ENCODE results near the gene SLC3A2. TPM values are rescaled to one million over a fixed set of nuclear protein-coding genes. Genes with fewer than 3 reads are reported as not detected.

SLC3A2 gene
- total and polyA plus RNA-seq, 2 of the 13 experiments (the other 11 are each of a cell fraction or from before 2014, with no cell fraction given), result 213 to 226 TPM

DNA sequence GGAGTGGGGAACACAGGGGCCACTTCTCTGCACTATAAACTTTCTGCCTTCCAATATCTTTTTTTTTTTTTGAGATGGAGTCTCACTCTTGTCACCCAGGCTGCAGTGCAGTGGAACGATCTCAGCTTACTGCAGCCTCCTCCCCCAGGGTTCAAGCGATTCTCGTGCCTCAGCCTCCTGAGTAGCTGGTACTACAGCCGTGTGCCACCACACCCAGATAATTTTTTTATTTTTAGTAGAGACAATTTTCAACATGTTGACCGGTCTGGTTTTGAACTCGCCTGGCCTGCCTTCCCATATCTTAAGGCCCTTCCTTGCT lies 1.7 kb downstream of the SLC3A2 start:
- Histone ChIP-seq H3K27ac (ENCODE audit: extremely low read length, insufficient read depth, low read length) (peak overlapping the region; percentile 93), H3K9ac (ENCODE audit: insufficient read depth, low read depth, low read length) (peak overlapping the region; percentile 92), H3K79me2 (ENCODE audit: insufficient read depth, low read length) (peaks cover 61% of the 10 kb centered on the region), H3K27me3 (ENCODE audit: control insufficient read depth in 1 of 2, insufficient read depth in 2 of 2, low read length in 2 of 2) (no peaks in the 10 kb centered on the region; a peak in 1 of 5 replicates), H3K9me3 (ENCODE audit: low read length) (no peaks in the 10 kb centered on the region), H2AFZ (ENCODE audit: low read length) (no peak overlapping the region), H3K4me3 (replicated peaks in 1 of 3; ENCODE audit: insufficient read depth in 1 of 3, low read depth in 2 of 3, low read length in 3 of 3) (peak overlapping the region; percentile 92 to 99 (median 94)), H3K4me2 (ENCODE audit: low read depth, low read length) (peak overlapping the region; percentile 81), H3K36me3 (replicated peaks in 1 of 2; ENCODE audit: control insufficient read depth in 1 of 2, insufficient read depth in 2 of 2, low read length in 2 of 2) (peaks cover 26 to 70% of the 10 kb centered on the region in 2 experiments), H4K20me1 (ENCODE audit: insufficient read depth, low read length) (peaks cover 19% of the 10 kb centered on the region; the same call in 1 of the 2 replicates), H3K4me1 (ENCODE audit: insufficient read depth, low read length) (peaks cover 69% of the 10 kb centered on the region)
- FAIRE-seq (no peak), DNase-seq (ENCODE audit: low spot score) (no peak), ATAC-seq (no peak)
- in situ Hi-C loops (cut with HindIII; ENCODE audit: extremely low pct_ligation_motif_present, low pct_unique_long_range_greater_than_20kb) (no loop called here), intact Hi-C loops (cut with micrococcal nuclease; ENCODE audit: unreplicated experiment) (no loop called here)
- 68% methylated on average over 6 of the region's 6 CpGs for WGBS (ENCODE audit: low lambda C conversion rate)
- TF ChIP-seq, protein P1, sequence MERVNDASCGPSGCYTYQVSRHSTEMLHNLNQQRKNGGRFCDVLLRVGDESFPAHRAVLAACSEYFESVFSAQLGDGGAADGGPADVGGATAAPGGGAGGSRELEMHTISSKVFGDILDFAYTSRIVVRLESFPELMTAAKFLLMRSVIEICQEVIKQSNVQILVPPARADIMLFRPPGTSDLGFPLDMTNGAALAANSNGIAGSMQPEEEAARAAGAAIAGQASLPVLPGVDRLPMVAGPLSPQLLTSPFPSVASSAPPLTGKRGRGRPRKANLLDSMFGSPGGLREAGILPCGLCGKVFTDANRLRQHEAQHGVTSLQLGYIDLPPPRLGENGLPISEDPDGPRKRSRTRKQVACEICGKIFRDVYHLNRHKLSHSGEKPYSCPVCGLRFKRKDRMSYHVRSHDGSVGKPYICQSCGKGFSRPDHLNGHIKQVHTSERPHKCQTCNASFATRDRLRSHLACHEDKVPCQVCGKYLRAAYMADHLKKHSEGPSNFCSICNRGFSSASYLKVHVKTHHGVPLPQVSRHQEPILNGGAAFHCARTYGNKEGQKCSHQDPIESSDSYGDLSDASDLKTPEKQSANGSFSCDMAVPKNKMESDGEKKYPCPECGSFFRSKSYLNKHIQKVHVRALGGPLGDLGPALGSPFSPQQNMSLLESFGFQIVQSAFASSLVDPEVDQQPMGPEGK (CRISPR knock-in tag; IDR thresholded peaks at IDR 0.05), result no peak
- TF ChIP-seq RBFOX2 (IDR thresholded peaks at IDR 0.05; ENCODE audit: low read depth, low read length) (no peak), PAX8 (CRISPR knock-in tag; IDR thresholded peaks at IDR 0.05; ENCODE audit: borderline replicate concordance) (0 out of 2 replicates have a peak, but pooled peaks have one; percentile 30), ZNF770 (CRISPR knock-in tag; IDR thresholded peaks at IDR 0.05) (peak; percentile 81), ATF1 (CRISPR knock-in tag; IDR thresholded peaks at IDR 0.05) (no peak)
- POLR2A ChIA-PET, result interaction anchor here (1.6 to 5.8 kb wide), 8 partner anchors 11 to 154 kb away, joined by 4 to 90 read pairs (median 17); partner anchors contain the start of genes HNRNPUL2, STX5, TEX54 and TTC9C
- CTCF ChIA-PET (ENCODE audit: low intra/inter-chr PET ratio, low total read pairs), result no interaction called here
- BruUV-seq (replicated peaks), result no TSS peak
